GM19397 (cell line): ENCODE data around the gene PDE1C.
A peak's percentile ranks its signal among the peaks of the same experiment; 100 is the strongest.

Experiments used
- ATAC-seq: cut with Tn5 transposase; IDR thresholded peaks from one replicate; pipeline ENCODE4 v1.9.1; 2021; ENCODE audit warnings: mild to moderate bottlenecking, moderate library complexity; ENCODE audit not compliant: unreplicated experiment

The PDE1C gene

GRCh38 chr7:31786326-31786725, 283.9 kb downstream of the PDE1C start:
- no peak for ATAC-seq

GRCh38 chr7:31785101-31785500, 285.1 kb downstream of the PDE1C start:
- no peak for ATAC-seq

GRCh38 chr7:31783221-31783620, 287.0 kb downstream of the PDE1C start:
- ATAC-seq: no peak

- ATAC-seq: peak; percentile 80
These were observed 287.7 kb downstream of the PDE1C start for GRCh38 chr7:31782411-31782991.

- ATAC-seq: no peak
These were observed 291.9 kb downstream of the PDE1C start for GRCh38 chr7:31778296-31778695.

GRCh38 chr7:31776616-31777015, 293.6 kb downstream of the PDE1C start:
- ATAC-seq: no peak

GRCh38 chr7:31775556-31775955, 294.7 kb downstream of the PDE1C start:
- ATAC-seq: no peak

GRCh38 chr7:31772211-31772610, 298.0 kb downstream of the PDE1C start:
- no peak for ATAC-seq

GRCh38 chr7:31767686-31768358, 302.4 kb downstream of the PDE1C start:
- ATAC-seq: no peak

- ATAC-seq: no peak
These were observed 305.7 kb downstream of the PDE1C start for GRCh38 chr7:31764462-31764861.

GRCh38 chr7:31763548-31763947, 306.7 kb downstream of the PDE1C start:
- ATAC-seq: no peak

- no peak for ATAC-seq
These were observed 308.6 kb downstream of the PDE1C start for GRCh38 chr7:31761646-31762045.

GRCh38 chr7:31758755-31759154, 311.5 kb downstream of the PDE1C start:
- no peak for ATAC-seq

GRCh38 chr7:31751726-31752125, 318.5 kb downstream of the PDE1C start:
- ATAC-seq: no peak

- no peak for ATAC-seq
These were observed 322.1 kb downstream of the PDE1C start for GRCh38 chr7:31748084-31748483.

- no peak for ATAC-seq
These were observed 322.7 kb downstream of the PDE1C start for GRCh38 chr7:31747553-31747952.

- no peak for ATAC-seq
These were observed 325.8 kb downstream of the PDE1C start for GRCh38 chr7:31744294-31744874.

- ATAC-seq: no peak
These were observed 328.4 kb downstream of the PDE1C start for GRCh38 chr7:31741852-31742251.

- ATAC-seq: no peak
These were observed 333.9 kb downstream of the PDE1C start for GRCh38 chr7:31735991-31736982.

GRCh38 chr7:31734456-31734855, 335.8 kb downstream of the PDE1C start:
- no peak for ATAC-seq

- ATAC-seq: no peak
These were observed 340.9 kb downstream of the PDE1C start for GRCh38 chr7:31729195-31729804.
